Body of pancreas (tissue), 4 donors: Measurements from ENCODE around the gene KLHDC9. TPM values are rescaled to one million over a fixed set of nuclear protein-coding genes. Genes with fewer than 3 reads are reported as not detected.

Experiments used
- ATAC-seq: fragments of 150-250 bp; one replicate; pipeline ENCODE4 v1.9.1; 2016
- DNase-seq, 4 donors: peaks; one replicate each; pipeline ENCODE4 v3.0.0-alpha.2; 2019
- H3K27ac ChIP-seq, 4 donors: fragments of 200-600 bp; sonication (generic); 1 replicate in 3 of 4; 2 replicates in 1 of 4; pipeline versions ENCODE4 v1.5.1 to v1.6.1; 2016 to 2019; ENCODE audit warnings: mild to moderate bottlenecking in 1 of 4, mixed read lengths in 1 of 4, moderate library complexity in 1 of 4
- H3K27me3 ChIP-seq, 2 donors: fragments of 200-600 bp; sonication (generic); one replicate each; pipeline ENCODE4 v1.6.0; 2016; ENCODE audit warnings: mild to moderate bottlenecking in 1 of 2
- H3K36me3 ChIP-seq, 2 donors: fragments of 200-600 bp; sonication (generic); replicated peaks in 1 of 2; 2 replicates each; pipeline ENCODE4 v1.5.1; 2016; ENCODE audit warnings: low read depth in 2 of 2; ENCODE audit not compliant: insufficient read depth in 1 of 2
- H3K4me1 ChIP-seq: fragments of 200-600 bp; sonication (generic); one replicate; pipeline ENCODE4 v1.6.0; 2016
- H3K4me3 ChIP-seq, 2 donors: fragments of 200-600 bp; sonication (generic); 1 replicate in 1 of 2; 2 replicates in 1 of 2; pipeline ENCODE4 v1.5.1; 2016 to 2019
- H3K9me3 ChIP-seq, 3 donors: fragments of 200-600 bp; sonication (generic); 1 replicate in 2 of 3; 2 replicates in 1 of 3; pipeline ENCODE4 v1.5.1; 2016
- CTCF ChIP-seq, 7 experiments: fragments of 450-650 bp in 4 of 7; fragments of 200-600 bp in 3 of 7; sonication (generic) in 3 of 7; IDR thresholded peaks; one replicate each; pipeline ENCODE4 v1.5.1; 2016 to 2019; ENCODE audit warnings: antibody characterized with exemption in 7 of 7
- POLR2A ChIP-seq, 3 donors: fragments of 450-650 bp; IDR thresholded peaks; one replicate each; pipeline ENCODE4 v1.6.1; 2016; ENCODE audit warnings: antibody characterized with exemption in 3 of 3, mild to moderate bottlenecking in 2 of 3
- WGBS, 2 donors: methylation state at CpG; one replicate each; pipeline ENCODE4 v1.1.5; 2017; 5-methylcytosine and 5-hydroxymethylcytosine counted together
- intact Hi-C: fragments of 100-400 bp; cut with DNase I; formaldehyde crosslinking; loops from one replicate; pipeline ENCODE4 v1.15.1; 2023
- total RNA-seq, 2 donors: library from RNA; depleted of rRNA; stranded (reverse); fragments of >200 nt; gene quantifications; one replicate each; pipeline ENCODE4 v1.1.0, GENCODE V29; 2016

Gene KLHDC9
- total RNA-seq, 2 donors from 2014 or later = 13.5 to 22.7 TPM

DNA sequence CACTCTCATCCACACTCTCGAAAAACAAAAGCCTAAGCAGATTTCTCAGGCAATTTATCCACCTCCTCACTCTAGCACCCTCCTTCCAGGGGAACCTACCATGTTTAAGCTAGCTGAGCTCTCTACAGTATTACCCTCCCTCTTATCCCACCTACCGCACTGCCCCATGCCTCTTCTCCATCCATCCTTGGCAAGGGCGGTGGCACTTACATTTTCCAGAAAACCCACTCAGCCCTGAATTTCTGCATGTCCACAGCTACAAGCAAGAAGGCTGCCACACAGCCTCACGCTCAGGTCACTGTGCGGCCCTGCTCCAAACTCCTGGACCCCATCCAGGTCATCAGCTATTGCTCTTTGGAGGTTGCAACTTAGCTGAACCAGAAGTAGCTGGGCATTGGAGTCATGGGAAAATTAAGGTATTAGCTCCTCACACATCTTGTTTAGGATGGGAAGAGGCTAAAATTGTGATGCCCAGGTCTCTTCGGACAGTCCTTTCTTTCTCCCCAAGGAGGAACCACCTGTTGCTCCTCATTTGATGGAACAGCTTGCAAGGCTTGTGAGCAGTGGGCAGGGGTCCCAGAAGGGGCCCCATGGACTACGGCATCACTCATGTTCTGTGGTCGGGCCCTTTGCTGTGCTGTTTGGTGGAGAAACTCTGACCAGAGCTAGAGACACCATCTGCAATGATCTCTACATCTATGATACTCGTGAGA is 1.1 kb downstream of the KLHDC9 start:
- 49 to 57% methylated on average over 9 of the region's 9 CpGs for WGBS, 2 donors
- no peaks in the 10 kb centered on the region for H3K9me3 ChIP-seq
- H3K4me1 ChIP-seq = peaks cover 20% of the 10 kb centered on the region
- no peak for TF ChIP-seq POLR2A (IDR thresholded peaks at IDR 0.05)
- TF ChIP-seq CTCF (IDR thresholded peaks at IDR 0.05) = no peak
- DNase-seq (no peak), ATAC-seq (no peak)
- H3K4me3 ChIP-seq = no peak overlapping the region
- peaks cover 0 to 3% of the 10 kb centered on the region in 2 donors for H3K36me3 ChIP-seq
- no peaks in the 10 kb centered on the region for H3K27me3 ChIP-seq
- intact Hi-C loops = loop anchor here (10.0 kb wide), 2 partner anchors 104 to 264 kb away; no protein-coding TSS in a partner anchor
- peak overlapping the region in 1 of 4 donors; percentile 73 for H3K27ac ChIP-seq

DNA sequence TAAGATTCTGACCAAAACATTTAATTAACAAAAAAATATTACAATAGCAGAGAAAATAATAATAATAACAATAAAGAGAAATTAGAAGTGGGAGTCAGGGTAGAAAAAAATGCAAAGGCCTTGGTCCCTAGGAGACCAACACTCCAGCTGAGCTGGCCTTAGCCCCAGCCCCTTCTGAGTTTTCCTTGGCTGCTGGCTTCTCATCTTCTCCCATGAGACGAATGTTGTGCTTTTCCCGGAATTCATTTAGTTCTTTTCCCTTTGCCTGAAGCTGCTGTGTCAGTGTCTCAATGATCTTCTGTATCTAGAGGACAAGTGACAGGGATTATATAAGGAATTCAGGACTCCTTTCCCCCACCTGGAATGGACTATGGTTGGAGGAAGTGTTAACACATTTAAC is 2.4 kb downstream of the KLHDC9 start:
- peaks cover 20% of the 10 kb centered on the region for H3K4me1 ChIP-seq
- WGBS, 2 donors = 75 to 82% methylated on average over 2 of the region's 2 CpGs
- H3K4me3 ChIP-seq = no peak overlapping the region
- no peak for ATAC-seq
- no peak for DNase-seq
- intact Hi-C loops = loop anchor here (5.0 kb wide), 1 partner anchor 33 kb away; the partner anchor contains the start of gene ARHGAP30
- TF ChIP-seq POLR2A (IDR thresholded peaks at IDR 0.05) (no peak), CTCF (IDR thresholded peaks at IDR 0.05) (no peak)
- no peaks in the 10 kb centered on the region for H3K9me3 ChIP-seq
- H3K36me3 ChIP-seq = peaks cover 0 to 3% of the 10 kb centered on the region in 2 donors
- no peaks in the 10 kb centered on the region for H3K27me3 ChIP-seq
- no peak overlapping the region for H3K27ac ChIP-seq

DNA sequence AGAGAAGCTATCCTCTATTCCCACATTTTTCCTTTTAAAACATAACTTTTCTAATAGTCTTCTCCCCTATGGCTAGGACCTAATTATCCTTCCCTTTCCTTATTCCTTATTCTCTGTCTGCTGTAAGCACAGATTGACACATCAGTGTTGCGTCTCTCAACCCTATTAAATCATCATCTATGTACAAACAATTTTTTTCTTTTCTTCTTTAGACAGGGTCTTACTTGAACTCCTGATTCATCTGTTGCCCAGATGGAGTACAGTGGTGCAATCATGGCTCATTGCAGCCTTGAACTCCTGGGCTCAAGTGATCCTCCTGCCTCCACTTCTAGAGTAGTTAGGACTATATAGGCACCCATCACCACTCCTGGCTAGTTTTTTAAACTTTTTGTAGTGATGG is 8.3 kb downstream of the KLHDC9 start:
- 100% methylated on average over 1 of the region's 1 CpG for WGBS, 2 donors
- DNase-seq (no peak), ATAC-seq (no peak)
- Histone ChIP-seq H3K4me1 (no peaks in the 10 kb centered on the region), H3K27ac (no peak overlapping the region), H3K27me3 (no peaks in the 10 kb centered on the region), H3K4me3 (no peak overlapping the region), H3K36me3 (peaks cover 0 to 2% of the 10 kb centered on the region in 2 donors), H3K9me3 (no peaks in the 10 kb centered on the region)
- intact Hi-C loops = no loop called here
- TF ChIP-seq POLR2A (IDR thresholded peaks at IDR 0.05) (no peak), CTCF (IDR thresholded peaks at IDR 0.05) (no peak)

DNA sequence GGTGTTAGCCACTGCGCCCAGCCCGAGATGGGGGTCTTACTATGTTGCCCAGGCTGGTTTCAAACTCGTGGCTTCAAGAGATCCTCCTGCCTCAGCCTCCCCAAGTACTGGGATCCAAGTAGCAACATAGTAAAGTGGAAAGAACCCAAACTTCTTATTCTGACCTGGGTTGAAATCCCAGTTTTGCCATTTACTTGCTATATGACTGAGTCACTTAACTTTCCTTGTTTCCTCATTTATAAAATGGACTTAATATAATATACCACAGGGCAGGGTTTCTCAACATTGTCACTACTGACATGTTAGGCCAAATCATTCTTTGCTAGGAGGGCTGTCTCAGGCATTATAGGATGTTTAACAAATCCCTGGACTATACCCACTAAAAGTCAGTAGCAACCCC is 13.0 kb downstream of the KLHDC9 start:
- DNase-seq (no peak), ATAC-seq (no peak)
- Histone ChIP-seq H3K4me1 (peaks cover 38% of the 10 kb centered on the region), H3K27ac (no peak overlapping the region), H3K4me3 (no peak overlapping the region), H3K36me3 (no peaks in the 10 kb centered on the region), H3K27me3 (no peaks in the 10 kb centered on the region), H3K9me3 (no peaks in the 10 kb centered on the region)
- TF ChIP-seq POLR2A (IDR thresholded peaks at IDR 0.05) = no peak
- intact Hi-C loops = no loop called here
- 85 to 91% methylated on average over 3 of the region's 3 CpGs for WGBS, 2 donors

GRCh38 chr1:161111527-161111926 is 13.4 kb downstream of the KLHDC9 start:
- H3K36me3 ChIP-seq = no peaks in the 10 kb centered on the region
- no peaks in the 10 kb centered on the region for H3K9me3 ChIP-seq
- no peak for TF ChIP-seq POLR2A (IDR thresholded peaks at IDR 0.05)
- no peak for TF ChIP-seq CTCF (IDR thresholded peaks at IDR 0.05)
- DNase-seq (no peak), ATAC-seq (no peak)
- no peak overlapping the region for H3K27ac ChIP-seq
- H3K4me3 ChIP-seq = no peak overlapping the region
- H3K27me3 ChIP-seq = no peaks in the 10 kb centered on the region
- 60 to 88% methylated on average over 2 of the region's 2 CpGs for WGBS, 2 donors
- intact Hi-C loops = no loop called here
- H3K4me1 ChIP-seq = peaks cover 42% of the 10 kb centered on the region
